Gastrocnemius medialis (tissue), 4 donors: ENCODE measurements around the gene PPT1. TPM values are rescaled to one million over a fixed set of nuclear protein-coding genes. Genes with fewer than 3 reads are reported as not detected.

Experiments used
- ATAC-seq, 2 donors: fragments of 150-250 bp; one replicate each; pipeline ENCODE4 v1.9.1; 2016
- DNase-seq, 2 donors: peaks; one replicate each; pipeline ENCODE4 v3.0.0-alpha.2; 2019
- H3K27ac ChIP-seq, 4 donors: fragments of 200-600 bp; sonication (generic); 1 replicate in 1 of 4; 2 replicates in 3 of 4; pipeline ENCODE4 v1.5.1; 2016 to 2018; ENCODE audit warnings: mild to moderate bottlenecking in 2 of 4, moderate library complexity in 1 of 4
- H3K27me3 ChIP-seq, 3 donors: fragments of 200-600 bp; sonication (generic) in 2 of 3; 1 replicate in 1 of 3; 2 replicates in 2 of 3; pipeline versions ENCODE4 v1.5.1 to v1.6.0; 2016 to 2019; ENCODE audit warnings: mild to moderate bottlenecking in 1 of 3, moderate library complexity in 1 of 3
- H3K36me3 ChIP-seq, 2 donors: fragments of 200-600 bp; sonication (generic) in 1 of 2; one replicate each; pipeline ENCODE4 v1.5.1; 2017 to 2018
- H3K4me1 ChIP-seq, 2 donors: fragments of 200-600 bp; sonication (generic) in 1 of 2; one replicate each; pipeline ENCODE4 v1.5.1; 2016 to 2017; ENCODE audit warnings: mild to moderate bottlenecking in 2 of 2
- H3K4me3 ChIP-seq, 4 donors: fragments of 200-600 bp; sonication (generic) in 3 of 4; 1 replicate in 1 of 4; 2 replicates in 3 of 4; pipeline ENCODE4 v1.5.1; 2016 to 2019; ENCODE audit warnings: mild to moderate bottlenecking in 2 of 4
- H3K9me3 ChIP-seq, 3 donors: fragments of 200-600 bp; sonication (generic) in 2 of 3; 1 replicate in 1 of 3; 2 replicates in 2 of 3; pipeline ENCODE4 v1.5.1; 2016 to 2019
- POLR2A ChIP-seq, 2 donors: fragments of 450-650 bp; IDR thresholded peaks; one replicate each; pipeline ENCODE4 v1.6.1; 2017; ENCODE audit warnings: antibody characterized with exemption in 2 of 2, mild to moderate bottlenecking in 2 of 2, moderate library complexity in 2 of 2
- in situ Hi-C, 4 donors: fragments of 200-750 bp; cut with MboI; loops; one replicate each; pipeline versions ENCODE4 v1.15.0 to v1.8.0; 2017; ENCODE audit warnings: low sequenced_read_pairs in 4 of 4
- intact Hi-C: fragments of 100-400 bp; cut with DNase I; formaldehyde crosslinking; loops from one replicate; pipeline ENCODE4 v1.15.1; 2023; ENCODE audit warnings: low total_unique reads
- total RNA-seq, 4 donors: library from RNA; depleted of rRNA; stranded (reverse); fragments of >200 nt; gene quantifications; one replicate each; pipeline versions ENCODE4 v1.1.0 to v1.2.3, GENCODE V29; 2016
- TF ChIP-seq, protein P1 (sequence below), 5 experiments: fragments of 450-650 bp in 3 of 5; fragments of 200-600 bp in 2 of 5; sonication (generic) in 2 of 5; IDR thresholded peaks in 4 of 5; conservative IDR thresholded peaks in 1 of 5; 1 replicate in 4 of 5; 2 replicates in 1 of 5; pipeline ENCODE4 v1.5.1; 2016 to 2019; ENCODE audit warnings: antibody characterized with exemption in 5 of 5, mild to moderate bottlenecking in 3 of 5, moderate library complexity in 3 of 5

The PPT1 gene
- total RNA-seq = 10 to 100 TPM in 2 of 4 donors, 1 to 10 TPM in 2; 8.5 to 23.2 (median 13.4) TPM

DNA sequence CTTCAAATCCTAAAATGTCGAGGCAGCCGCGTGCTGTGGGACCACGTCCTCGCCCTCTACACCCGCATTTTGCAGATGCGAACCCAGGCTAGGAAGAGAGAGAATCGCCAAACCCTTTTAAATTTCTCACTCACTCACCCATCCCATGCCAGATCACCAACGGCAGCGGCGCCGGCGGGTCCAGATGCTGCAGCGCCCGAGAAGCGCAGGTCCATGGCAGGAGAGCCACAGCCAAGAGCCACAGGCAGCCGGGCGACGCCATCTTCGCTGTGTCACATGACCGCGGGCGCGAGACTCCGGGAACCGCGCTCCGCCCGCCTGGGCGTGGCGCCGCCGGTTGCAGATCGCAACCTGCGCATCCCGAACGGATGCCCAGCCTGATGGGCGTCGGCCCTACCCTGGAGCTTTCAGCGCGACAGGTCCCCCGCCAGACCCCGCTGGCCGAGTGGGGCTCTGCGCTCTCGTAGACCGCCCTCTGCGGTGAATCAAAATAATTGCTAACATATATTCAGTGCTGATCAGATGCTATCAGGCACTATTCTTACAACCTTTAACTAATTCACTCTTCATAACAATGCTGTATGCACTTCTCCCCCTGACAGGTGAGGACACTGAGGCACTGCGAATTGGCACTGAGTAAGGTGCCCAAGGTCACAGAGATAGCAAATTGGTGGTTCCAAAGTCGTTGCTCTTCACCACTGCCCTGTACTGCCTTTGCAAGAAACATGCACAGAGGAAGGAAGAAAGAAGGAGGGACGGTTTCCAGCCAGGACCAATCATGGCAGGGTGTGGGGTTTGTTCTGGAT is at the start of gene PPT1:
Gene PPT1, minus strand, starts transcription at position 276 of the 806 bp plus-strand sequence. Its CDS starts 14 bp downstream, at position 262.
- Histone ChIP-seq H3K9me3 (no peaks in the 10 kb centered on the region), H3K27ac (peak within 1 kb of the TSS; percentile 59 to 75 (median 65)), H3K27me3 (no peaks in the 10 kb centered on the region), H3K4me3 (peak within 1 kb of the TSS; percentile 74 to 83 (median 78)), H3K4me1 (peaks cover 12 to 13% of the 10 kb centered on the region in 2 donors), H3K36me3 (peaks cover 0 to 2% of the 10 kb centered on the region in 2 donors)
- TF ChIP-seq, protein P1, sequence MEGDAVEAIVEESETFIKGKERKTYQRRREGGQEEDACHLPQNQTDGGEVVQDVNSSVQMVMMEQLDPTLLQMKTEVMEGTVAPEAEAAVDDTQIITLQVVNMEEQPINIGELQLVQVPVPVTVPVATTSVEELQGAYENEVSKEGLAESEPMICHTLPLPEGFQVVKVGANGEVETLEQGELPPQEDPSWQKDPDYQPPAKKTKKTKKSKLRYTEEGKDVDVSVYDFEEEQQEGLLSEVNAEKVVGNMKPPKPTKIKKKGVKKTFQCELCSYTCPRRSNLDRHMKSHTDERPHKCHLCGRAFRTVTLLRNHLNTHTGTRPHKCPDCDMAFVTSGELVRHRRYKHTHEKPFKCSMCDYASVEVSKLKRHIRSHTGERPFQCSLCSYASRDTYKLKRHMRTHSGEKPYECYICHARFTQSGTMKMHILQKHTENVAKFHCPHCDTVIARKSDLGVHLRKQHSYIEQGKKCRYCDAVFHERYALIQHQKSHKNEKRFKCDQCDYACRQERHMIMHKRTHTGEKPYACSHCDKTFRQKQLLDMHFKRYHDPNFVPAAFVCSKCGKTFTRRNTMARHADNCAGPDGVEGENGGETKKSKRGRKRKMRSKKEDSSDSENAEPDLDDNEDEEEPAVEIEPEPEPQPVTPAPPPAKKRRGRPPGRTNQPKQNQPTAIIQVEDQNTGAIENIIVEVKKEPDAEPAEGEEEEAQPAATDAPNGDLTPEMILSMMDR (IDR thresholded peaks at IDR 0.05 in 4 of 5, conservative IDR thresholded peaks at IDR 0.05 in 1 of 5) = peak in 1 of 5 experiments; percentile 22
- TF ChIP-seq POLR2A (IDR thresholded peaks at IDR 0.05) = peak in 1 of 2 donors; percentile 14
- intact Hi-C loops (loop anchor here (5.0 kb wide), 1 partner anchor 65 kb away; the partner anchor contains the start of gene RLF), in situ Hi-C loops (no loop called here)
- DNase-seq (peak; percentile 53 to 55), ATAC-seq (peak; percentile 84 to 91)

DNA sequence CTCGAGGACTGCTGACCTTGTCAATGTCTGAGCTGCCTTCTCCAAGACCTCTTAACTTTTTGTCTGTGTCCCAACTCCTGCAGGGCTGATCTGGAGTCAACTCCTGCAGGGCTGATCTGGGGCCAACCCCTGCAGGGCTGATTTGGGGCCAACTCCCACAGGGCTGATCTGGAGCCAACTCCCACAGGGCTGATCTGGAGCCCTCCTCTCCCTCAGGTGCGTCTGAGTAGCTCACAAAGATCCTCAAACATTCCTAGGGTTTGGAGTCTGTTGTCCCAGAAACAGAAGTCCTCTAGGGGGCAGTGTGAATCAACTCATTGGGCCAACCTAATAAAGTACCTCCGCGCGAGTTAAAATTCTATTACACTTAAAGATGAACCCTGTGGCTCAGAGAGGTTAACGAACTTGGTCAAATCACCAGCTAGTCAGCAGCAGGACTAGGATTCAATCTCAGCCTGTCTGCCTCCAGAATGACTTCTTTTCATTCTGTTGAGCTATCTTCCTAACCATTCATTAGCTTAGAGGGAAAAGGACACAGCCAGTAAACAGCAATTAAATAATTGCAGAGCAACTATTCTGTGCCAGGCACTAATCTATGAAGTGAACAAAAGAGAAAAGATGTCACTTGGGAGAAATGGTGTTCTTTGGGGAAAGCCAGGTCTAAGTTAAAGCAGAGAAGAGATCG is 47.0 kb upstream of the PPT1 start:
- Histone ChIP-seq H3K4me1 (no peaks in the 10 kb centered on the region), H3K4me3 (no peak overlapping the region), H3K27ac (no peak overlapping the region), H3K9me3 (no peaks in the 10 kb centered on the region), H3K36me3 (no peaks in the 10 kb centered on the region), H3K27me3 (peaks cover 0 to 9% (median 0%) of the 10 kb centered on the region in 3 donors)
- DNase-seq = peak in 1 of 2 donors; percentile 25
- intact Hi-C loops (loop anchor here (1.0 to 2.0 kb wide), 2 partner anchors 194 to 261 kb away; no protein-coding TSS in a partner anchor), in situ Hi-C loops (loop anchor here in 3 of 4 donors (5.0 to 10.0 kb wide), 3 partner anchors 191 to 263 kb away; no protein-coding TSS in a partner anchor)
- ATAC-seq = peak; percentile 70 to 77
- TF ChIP-seq, protein P1 (IDR thresholded peaks at IDR 0.05 in 4 of 5, conservative IDR thresholded peaks at IDR 0.05 in 1 of 5) = peak; percentile 59 to 80 (median 64)
- TF ChIP-seq POLR2A (IDR thresholded peaks at IDR 0.05) = no peak

DNA sequence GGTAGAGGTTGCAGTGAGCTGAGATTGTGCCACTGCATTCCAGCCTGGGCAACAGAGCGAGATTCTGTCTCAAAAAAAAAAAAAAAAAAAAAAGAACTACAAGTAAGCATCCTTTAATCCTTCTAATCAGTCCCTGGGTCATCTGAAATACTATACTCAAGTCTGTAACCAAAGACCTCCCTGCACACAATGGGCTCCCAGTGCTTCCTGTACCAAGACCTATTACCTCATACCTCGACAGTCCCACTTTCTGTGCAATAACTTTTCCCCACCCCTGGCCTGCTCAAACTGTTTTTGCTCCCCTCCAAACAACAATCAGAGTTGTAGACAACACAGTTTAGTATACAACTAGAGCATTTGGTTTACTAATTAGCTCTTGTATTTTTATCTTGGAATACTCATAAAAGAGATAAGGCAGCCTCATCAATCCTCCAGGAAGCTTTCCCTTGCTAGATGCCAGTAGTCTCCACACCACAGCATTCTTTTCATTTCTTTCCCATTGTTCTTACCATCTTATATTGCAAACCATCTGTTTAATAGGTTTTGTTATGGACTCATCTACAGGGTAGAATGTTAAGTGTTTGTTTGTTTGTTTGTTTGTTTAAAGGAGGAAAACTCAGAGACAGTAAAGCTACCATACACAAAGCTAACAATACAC is 45.0 kb upstream of the PPT1 start:
- DNase-seq (no peak), ATAC-seq (no peak)
- no peaks in the 10 kb centered on the region for H3K4me1 ChIP-seq
- in situ Hi-C loops (loop anchor here in 3 of 4 donors (5.0 to 10.0 kb wide), 3 partner anchors 193 to 265 kb away; no protein-coding TSS in a partner anchor), intact Hi-C loops (no loop called here)
- H3K27me3 ChIP-seq = no peaks in the 10 kb centered on the region
- H3K36me3 ChIP-seq = no peaks in the 10 kb centered on the region
- H3K4me3 ChIP-seq = no peak overlapping the region
- no peaks in the 10 kb centered on the region for H3K9me3 ChIP-seq
- H3K27ac ChIP-seq = no peak overlapping the region
- no peak for TF ChIP-seq POLR2A (IDR thresholded peaks at IDR 0.05)

DNA sequence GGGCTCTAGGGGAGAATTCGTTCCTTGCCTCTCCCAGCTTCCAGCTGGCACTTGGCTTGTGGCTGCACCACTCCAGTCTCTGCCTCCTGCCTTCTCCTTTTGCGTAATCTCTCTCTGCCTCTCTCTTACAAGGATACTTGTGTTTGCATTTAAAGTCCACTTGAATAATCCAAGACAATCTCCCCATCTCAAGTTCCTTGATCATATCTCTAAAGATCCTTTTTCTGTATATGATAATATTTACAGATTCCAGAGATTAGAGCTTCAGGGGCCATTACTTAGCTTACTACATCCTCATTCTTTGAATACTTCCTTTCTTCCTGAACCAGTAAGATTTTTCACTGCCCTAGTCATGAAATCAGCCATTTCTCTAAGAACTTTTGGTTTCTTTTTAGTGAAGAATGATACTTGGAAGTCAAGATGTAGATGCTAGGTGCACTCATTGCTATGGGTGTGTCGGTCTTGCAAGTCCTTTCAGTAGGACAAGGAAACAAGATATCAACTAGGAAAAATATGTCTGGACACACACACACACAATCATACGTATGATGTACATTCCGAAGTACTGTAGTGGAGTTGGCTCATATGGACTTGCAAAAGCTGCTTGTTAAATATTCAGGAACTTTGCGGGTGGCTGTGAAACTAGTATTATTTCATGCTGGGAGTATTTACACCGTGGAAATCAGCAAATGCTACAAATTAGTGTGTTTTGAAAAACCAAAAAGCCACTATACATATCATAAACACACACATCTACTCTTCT is 43.3 kb upstream of the PPT1 start:
- no peaks in the 10 kb centered on the region for H3K9me3 ChIP-seq
- no peak for DNase-seq
- in situ Hi-C loops = loop anchor here in 3 of 4 donors (5.0 to 10.0 kb wide), 3 partner anchors 194 to 267 kb away; no protein-coding TSS in a partner anchor
- H3K27ac ChIP-seq = no peak overlapping the region
- intact Hi-C loops = no loop called here
- H3K4me3 ChIP-seq = no peak overlapping the region
- peaks cover 0 to 4% (median 0%) of the 10 kb centered on the region in 3 donors for H3K27me3 ChIP-seq
- H3K36me3 ChIP-seq = no peaks in the 10 kb centered on the region
- H3K4me1 ChIP-seq = no peaks in the 10 kb centered on the region
- TF ChIP-seq, protein P1 (IDR thresholded peaks at IDR 0.05 in 4 of 5, conservative IDR thresholded peaks at IDR 0.05 in 1 of 5) = no peak
- no peak for TF ChIP-seq POLR2A (IDR thresholded peaks at IDR 0.05)
- ATAC-seq = no peak
